T-helper 17 cell (primary cell): ENCODE results near the gene CFAP65. TPM values are rescaled to one million over a fixed set of nuclear protein-coding genes. Genes with fewer than 3 reads are reported as not detected.

Experiments
- ATAC-seq: fragments of 150-1000 bp; cut with Tn5 transposase; 2 replicates; pipeline ENCODE4 v1.10.0; 2021; ENCODE audit warnings: mild to moderate bottlenecking, moderate library complexity
- DNase-seq, 3 donors: peaks; one replicate each; pipeline versions ENCODE4 v3.0.0 to v3.0.0-alpha.2; 2020 to 2021
- H3K9me3 ChIP-seq: one replicate; pipeline ENCODE4 v1.7.0; 2013; ENCODE audit warnings: low read length, mild to moderate bottlenecking; ENCODE audit not compliant: control insufficient read depth, poor library complexity, severe bottlenecking
- H3K27ac Mint-ChIP-seq: one replicate; pipeline ENCODE4 v1.8.0; 2022; ENCODE audit warnings: mild to moderate bottlenecking, moderate library complexity, mixed read lengths
- H3K27me3 Mint-ChIP-seq: one replicate; pipeline ENCODE4 v1.8.0; 2022; ENCODE audit warnings: mixed read lengths
- H3K36me3 Mint-ChIP-seq: one replicate; pipeline ENCODE4 v1.8.0; 2022; ENCODE audit warnings: low read depth, mixed read lengths
- H3K4me1 Mint-ChIP-seq: one replicate; pipeline ENCODE4 v1.8.0; 2022; ENCODE audit warnings: mild to moderate bottlenecking, mixed read lengths
- H3K4me3 Mint-ChIP-seq: one replicate; pipeline ENCODE4 v1.8.0; 2022; ENCODE audit warnings: mild to moderate bottlenecking, moderate library complexity, mixed read lengths
- total RNA-seq, 4 donors: library from RNA in 2 of 4; stranded (reverse) in 2 of 4; gene quantifications; one replicate each; pipeline ENCODE4 v1.2.3 and lab custom pipeline; 2022 to 2026

Gene CFAP65
- total RNA-seq, 2 donors from 2014 or later = not detected

DNA sequence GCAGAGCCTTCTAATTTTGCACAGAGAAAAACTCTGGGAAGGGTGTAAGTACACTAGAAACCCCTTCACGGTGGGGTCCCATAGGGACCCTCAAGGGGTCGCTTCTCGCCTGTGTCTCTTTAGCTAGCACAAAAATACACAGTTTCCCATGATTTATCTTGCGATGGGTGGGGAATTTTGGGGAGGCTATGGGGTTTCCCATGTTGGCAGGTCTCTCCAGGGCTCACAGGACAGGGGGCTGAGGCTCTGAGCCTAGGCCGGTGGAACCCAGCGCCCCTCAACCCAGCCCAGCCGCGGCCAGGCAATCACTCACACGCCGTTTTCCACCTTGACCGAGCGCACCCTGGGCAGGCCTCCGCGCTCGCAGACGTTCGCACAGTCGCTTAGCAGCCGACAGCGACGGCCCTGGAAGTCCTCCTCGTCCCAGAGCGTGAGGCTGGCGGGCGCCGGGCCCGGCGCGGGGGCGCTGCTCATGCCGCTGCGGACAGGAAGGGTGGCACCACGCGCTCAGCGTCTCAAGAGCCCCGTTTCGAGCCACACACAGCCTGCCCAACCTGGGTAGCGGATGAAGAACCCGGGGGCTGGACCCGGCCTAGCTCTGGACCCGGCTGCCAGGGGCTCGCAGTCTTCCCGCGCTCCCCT is 48.5 kb downstream of the CFAP65 start:
- DNase-seq (no peak), ATAC-seq (peak; percentile 2)
- Mint-ChIP-seq H3K36me3 (peaks cover 7% of the 10 kb centered on the region), H3K27me3 (peaks cover 87% of the 10 kb centered on the region), H3K4me3 (peak overlapping the region; percentile 41), H3K27ac (no peak overlapping the region), H3K4me1 (peaks cover 12% of the 10 kb centered on the region)
- no peaks in the 10 kb centered on the region for H3K9me3 ChIP-seq

DNA sequence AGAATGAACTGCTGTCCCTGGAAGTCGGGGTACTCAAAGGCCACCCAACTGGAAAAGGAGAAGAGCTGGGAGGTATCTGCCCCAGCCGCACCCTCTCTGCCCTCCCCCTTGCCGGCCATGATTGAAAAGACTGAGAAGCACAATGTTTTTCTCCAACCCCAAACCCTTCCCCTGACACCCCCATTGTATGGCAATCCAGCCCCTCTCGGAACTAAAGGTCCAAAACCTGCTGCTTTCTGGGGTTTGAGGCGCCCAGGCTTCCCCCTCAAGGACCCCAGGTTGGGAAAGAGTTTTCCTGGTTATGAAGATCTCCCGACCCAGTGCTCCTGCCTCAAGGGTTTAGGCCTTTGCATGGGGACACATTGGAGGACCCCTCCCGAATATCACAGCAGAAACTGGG is 49.1 kb downstream of the CFAP65 start:
- H3K27ac Mint-ChIP-seq = no peak overlapping the region
- ATAC-seq (no peak), DNase-seq (no peak)
- no peak overlapping the region for H3K4me3 Mint-ChIP-seq
- H3K36me3 Mint-ChIP-seq = peaks cover 8% of the 10 kb centered on the region
- peaks cover 87% of the 10 kb centered on the region for H3K27me3 Mint-ChIP-seq
- no peaks in the 10 kb centered on the region for H3K9me3 ChIP-seq
- peaks cover 11% of the 10 kb centered on the region for H3K4me1 Mint-ChIP-seq

DNA sequence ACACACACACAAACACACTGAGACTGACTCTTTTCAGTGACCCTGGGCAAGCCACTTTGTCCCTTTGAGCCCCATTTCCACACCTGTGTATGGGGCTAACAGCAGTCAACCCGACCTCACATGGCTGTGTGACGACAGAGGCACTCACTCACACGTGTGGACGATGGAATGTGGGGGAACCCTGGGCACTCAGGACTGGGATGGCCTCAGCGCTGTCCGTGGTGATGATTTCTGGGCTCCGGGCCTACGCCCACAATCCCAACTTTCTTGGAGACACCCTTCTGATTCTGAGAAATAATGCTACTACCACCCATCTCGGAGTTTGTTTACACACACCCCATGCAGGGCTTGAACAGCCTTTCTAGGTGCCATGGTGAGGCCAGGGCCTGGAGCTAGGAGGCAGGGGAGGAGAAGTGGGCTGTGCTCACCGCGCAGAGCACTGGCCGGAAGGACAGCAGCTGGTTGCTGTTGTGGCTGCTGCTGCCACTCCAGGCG is 49.6 kb downstream of the CFAP65 start:
- no peaks in the 10 kb centered on the region for H3K9me3 ChIP-seq
- DNase-seq = no peak
- H3K36me3 Mint-ChIP-seq = peaks cover 5% of the 10 kb centered on the region
- no peak overlapping the region for H3K4me3 Mint-ChIP-seq
- no peak for ATAC-seq
- peaks cover 10% of the 10 kb centered on the region for H3K4me1 Mint-ChIP-seq
- H3K27me3 Mint-ChIP-seq = peaks cover 88% of the 10 kb centered on the region
- H3K27ac Mint-ChIP-seq = no peak overlapping the region

DNA sequence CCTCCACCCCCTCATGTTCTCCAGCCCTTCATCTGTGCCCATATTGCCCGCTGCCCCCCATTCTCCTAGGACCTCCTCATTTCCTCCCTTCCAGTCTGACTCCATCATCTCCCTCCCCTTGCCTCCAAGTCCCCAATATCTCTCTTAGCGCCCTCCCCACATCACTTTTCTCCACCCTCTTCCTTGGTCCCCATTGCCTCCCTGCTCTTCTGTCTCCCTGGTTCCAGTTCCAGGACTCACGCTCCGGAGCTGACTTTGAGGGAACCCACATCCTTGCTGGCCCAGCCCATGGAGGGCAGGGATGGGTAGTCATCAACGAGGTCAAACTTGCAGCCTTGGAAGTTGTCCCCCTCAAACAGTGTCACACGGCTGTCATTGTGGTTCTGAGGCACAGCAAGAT is 50.7 kb downstream of the CFAP65 start:
- Mint-ChIP-seq H3K27ac (no peak overlapping the region), H3K4me3 (no peak overlapping the region), H3K27me3 (peaks cover 91% of the 10 kb centered on the region), H3K4me1 (peaks cover 9% of the 10 kb centered on the region), H3K36me3 (peaks cover 5% of the 10 kb centered on the region)
- DNase-seq = no peak
- H3K9me3 ChIP-seq = no peaks in the 10 kb centered on the region
- no peak for ATAC-seq

DNA sequence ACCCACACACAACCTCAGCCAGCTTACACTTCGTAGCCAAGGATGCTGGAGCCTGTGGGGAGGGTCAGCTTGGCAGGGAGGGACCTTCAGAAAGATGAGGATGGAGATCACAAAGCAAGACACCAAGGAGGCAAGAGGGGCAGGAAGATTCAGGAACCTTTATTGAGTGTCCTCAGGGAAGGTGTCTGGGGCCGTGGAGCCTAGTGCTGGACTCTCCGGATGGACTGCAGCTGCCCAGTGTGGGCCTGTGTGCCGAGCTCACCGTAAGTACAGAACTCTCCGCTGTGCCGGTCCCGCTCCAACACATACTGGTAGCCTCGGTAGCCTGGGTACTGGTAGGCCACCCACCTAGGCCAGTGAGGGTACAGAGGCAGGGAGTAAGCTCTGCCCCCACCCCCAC is 51.3 kb downstream of the CFAP65 start:
- H3K4me3 Mint-ChIP-seq = no peak overlapping the region
- no peak for DNase-seq
- H3K27ac Mint-ChIP-seq = no peak overlapping the region
- H3K4me1 Mint-ChIP-seq = peaks cover 10% of the 10 kb centered on the region
- peaks cover 5% of the 10 kb centered on the region for H3K36me3 Mint-ChIP-seq
- H3K9me3 ChIP-seq = no peaks in the 10 kb centered on the region
- no peak for ATAC-seq
- H3K27me3 Mint-ChIP-seq = peaks cover 89% of the 10 kb centered on the region

DNA sequence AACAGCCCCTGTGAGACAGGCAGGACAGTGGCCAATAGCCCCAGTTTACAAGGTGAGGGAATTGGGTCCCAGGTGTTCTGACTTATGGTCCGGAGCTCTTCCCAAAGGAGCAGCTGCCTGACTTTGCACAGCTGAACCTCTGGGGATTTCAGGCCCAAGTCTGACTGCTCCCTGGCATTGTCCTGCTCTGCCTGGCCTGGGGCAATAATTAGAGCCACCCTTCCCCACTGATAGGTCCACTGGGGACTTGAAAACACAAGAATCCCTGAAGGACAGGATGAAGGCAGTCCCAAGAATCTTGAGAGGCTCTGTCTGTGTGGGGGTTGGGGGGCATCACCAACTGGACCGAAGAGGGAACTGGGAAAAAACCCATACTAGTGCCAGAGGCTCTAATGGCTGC is 52.7 kb downstream of the CFAP65 start:
- H3K27me3 Mint-ChIP-seq = peaks cover 82% of the 10 kb centered on the region
- no peak overlapping the region for H3K27ac Mint-ChIP-seq
- H3K4me1 Mint-ChIP-seq = peaks cover 10% of the 10 kb centered on the region
- H3K36me3 Mint-ChIP-seq = peaks cover 8% of the 10 kb centered on the region
- no peak overlapping the region for H3K4me3 Mint-ChIP-seq
- DNase-seq (no peak), ATAC-seq (no peak)
- H3K9me3 ChIP-seq = no peaks in the 10 kb centered on the region

DNA sequence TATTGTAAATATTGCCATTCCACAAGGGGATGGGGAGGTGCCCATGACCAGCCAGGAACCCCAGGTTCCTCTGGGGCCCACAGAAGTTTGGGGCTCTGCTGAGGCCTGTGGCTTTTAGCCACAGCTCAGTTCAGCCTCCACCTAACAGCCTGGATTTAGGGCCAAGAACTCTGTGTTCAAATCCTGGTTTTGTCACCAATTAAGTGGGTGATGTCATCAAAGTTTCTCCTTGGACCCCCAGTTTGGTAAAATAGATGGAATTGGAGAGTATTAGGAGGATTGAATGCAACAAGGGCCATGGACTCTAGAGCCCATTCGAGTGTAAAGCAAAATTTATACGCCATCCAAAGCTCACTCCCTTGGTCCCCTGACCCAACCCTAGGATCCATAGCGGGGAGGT is 53.2 kb downstream of the CFAP65 start:
- Mint-ChIP-seq H3K27ac (no peak overlapping the region), H3K4me3 (no peak overlapping the region), H3K4me1 (peaks cover 13% of the 10 kb centered on the region), H3K27me3 (peaks cover 86% of the 10 kb centered on the region), H3K36me3 (peaks cover 8% of the 10 kb centered on the region)
- DNase-seq = no peak
- H3K9me3 ChIP-seq = no peaks in the 10 kb centered on the region
- ATAC-seq = no peak

DNA sequence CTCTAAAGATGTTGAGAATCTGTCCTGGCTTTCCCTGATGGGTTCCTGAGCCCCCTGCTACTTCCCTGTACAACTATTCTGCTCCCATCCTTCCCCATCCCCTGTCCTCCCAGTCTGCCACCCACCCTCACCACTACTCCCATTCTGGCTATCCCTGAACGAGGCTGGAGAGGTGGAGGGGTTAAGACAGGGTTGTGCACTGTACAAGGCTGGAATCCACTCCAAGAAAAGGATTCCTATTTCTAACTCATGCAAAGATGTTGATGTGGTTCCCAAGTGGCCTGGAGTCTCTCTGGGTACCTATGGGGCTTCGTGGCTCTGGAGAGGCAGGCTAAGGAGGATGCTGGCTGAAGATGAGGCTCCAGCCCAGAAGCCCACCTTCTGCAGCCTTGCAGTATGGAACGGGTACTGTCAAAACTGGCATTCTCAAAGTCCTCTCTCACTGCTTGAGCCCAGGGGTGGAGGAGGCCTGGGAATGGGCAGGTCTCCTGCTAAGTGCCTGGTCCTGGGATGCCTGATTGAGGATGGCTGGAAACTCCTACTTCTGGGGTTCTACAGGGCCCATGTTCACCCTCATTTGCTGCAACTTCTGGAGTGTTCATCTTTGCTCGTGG is 55.1 kb downstream of the CFAP65 start:
- H3K9me3 ChIP-seq = no peaks in the 10 kb centered on the region
- H3K27me3 Mint-ChIP-seq = peaks cover 84% of the 10 kb centered on the region
- DNase-seq = no peak
- ATAC-seq = no peak
- H3K36me3 Mint-ChIP-seq = peaks cover 9% of the 10 kb centered on the region
- H3K4me3 Mint-ChIP-seq = peak overlapping the region; percentile 79
- peaks cover 23% of the 10 kb centered on the region for H3K4me1 Mint-ChIP-seq
- no peak overlapping the region for H3K27ac Mint-ChIP-seq

DNA sequence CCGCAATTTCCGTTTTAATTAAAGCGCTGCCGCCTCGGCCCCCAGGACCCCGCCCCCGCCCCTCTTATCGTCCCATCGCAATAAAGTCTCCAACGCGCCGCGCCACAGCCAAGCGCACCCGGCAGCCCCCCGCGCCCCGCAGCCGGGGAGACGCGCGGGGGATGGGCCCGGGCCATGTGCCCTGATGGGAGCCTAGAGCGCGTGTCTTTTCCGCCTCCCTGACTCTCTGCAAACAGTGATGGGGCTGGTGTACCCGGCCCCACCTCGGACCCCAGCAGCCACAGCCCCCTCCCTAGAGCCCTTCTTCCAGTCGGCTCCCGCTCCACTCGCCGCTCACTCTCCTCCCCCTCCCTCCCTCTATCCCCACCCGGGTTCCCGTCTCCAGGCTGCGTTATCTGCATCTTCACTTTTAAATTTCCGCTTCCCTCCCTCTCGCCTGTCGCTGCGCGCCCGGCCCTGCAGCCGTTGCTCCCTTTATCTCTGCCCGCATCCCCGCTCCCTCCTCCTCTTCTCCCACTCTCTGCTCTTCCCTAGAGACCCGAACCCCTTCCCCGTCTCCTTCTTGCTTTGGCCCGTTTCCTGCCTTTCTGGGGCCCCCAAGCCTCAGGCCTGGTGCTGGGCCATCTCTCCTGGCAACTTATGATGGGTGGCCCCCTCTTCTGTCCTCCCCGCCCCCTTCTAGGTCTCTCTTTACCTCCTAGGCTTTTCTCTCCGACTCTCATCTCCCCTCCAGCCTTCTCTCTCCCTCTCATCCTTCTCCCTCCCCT is 55.8 kb downstream of the CFAP65 start:
- Mint-ChIP-seq H3K4me1 (peaks cover 27% of the 10 kb centered on the region), H3K36me3 (peaks cover 13% of the 10 kb centered on the region), H3K27me3 (peaks cover 83% of the 10 kb centered on the region), H3K4me3 (peak overlapping the region; percentile 79), H3K27ac (no peak overlapping the region)
- no peak for DNase-seq
- no peak for ATAC-seq
- H3K9me3 ChIP-seq = no peaks in the 10 kb centered on the region

DNA sequence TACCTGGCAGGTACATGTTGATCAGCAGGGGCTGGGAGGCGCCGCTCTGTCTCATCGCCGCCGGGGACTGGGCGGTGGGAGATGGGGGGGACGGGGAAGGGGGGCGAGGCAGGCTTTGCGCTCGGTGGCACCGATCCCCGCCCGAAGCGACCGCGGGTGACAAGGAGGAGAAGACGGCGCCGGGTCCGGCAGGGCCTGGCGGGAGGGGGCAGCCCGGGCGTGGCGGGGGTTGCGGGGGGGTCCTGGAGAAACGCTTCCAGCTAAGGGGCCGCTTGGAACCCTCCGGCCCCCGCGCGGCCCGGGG is 56.3 kb downstream of the CFAP65 start, which contains the start of gene FEV:
FEV (minus strand) TSS at position 164 of the 304 bp plus-strand sequence; CDS start at position 55, 109 bp downstream.
- ATAC-seq (no peak), DNase-seq (no peak)
- Mint-ChIP-seq H3K27ac (no peak within 1 kb of the TSS), H3K36me3 (peaks cover 15% of the 10 kb centered on the region), H3K27me3 (peaks cover 78% of the 10 kb centered on the region), H3K4me3 (peak within 1 kb of the TSS; percentile 79), H3K4me1 (peaks cover 30% of the 10 kb centered on the region)
- H3K9me3 ChIP-seq = no peaks in the 10 kb centered on the region

DNA sequence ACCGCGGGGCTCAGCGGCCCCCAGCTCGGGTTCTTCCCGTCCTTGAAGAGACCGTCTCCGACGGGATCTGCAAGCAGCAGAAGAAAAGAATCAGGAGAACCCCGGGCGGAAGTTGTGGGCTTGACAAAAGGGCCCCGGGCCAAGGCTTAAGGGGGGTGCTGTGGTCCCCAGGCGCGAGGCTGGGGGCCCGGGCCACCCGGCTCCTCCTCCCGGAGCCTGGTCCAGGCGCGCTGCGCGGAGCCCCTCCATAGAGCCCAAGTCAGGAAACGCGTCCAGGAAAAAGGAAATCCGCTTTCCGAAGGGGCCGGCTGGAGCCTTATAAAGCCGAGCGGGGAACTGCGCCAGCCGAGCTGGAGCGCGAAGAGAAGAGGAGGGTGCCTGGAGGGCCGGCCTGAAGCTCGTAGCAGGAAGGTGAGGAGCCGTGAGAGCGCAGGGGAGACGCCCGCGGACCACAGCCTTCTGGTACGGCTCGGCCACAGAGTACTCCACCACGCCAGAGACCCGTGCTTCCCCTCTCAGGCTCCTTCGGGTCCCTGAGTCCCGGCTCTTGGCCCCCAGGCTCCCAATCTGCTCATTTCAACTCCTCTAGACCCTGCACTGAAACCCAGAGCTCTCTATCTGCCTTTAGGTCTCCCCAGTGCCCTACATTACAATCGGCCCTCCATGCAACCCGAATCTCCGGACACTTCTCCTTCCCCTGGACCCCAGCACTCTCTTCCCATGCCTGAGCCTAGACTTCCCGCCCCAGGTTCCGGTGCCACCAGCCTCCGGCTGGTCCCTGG is 56.9 kb downstream of the CFAP65 start:
- no peaks in the 10 kb centered on the region for H3K9me3 ChIP-seq
- H3K27ac Mint-ChIP-seq = no peak overlapping the region
- peaks cover 15% of the 10 kb centered on the region for H3K36me3 Mint-ChIP-seq
- peaks cover 72% of the 10 kb centered on the region for H3K27me3 Mint-ChIP-seq
- peak overlapping the region; percentile 79 for H3K4me3 Mint-ChIP-seq
- ATAC-seq = no peak
- DNase-seq = no peak
- peaks cover 31% of the 10 kb centered on the region for H3K4me1 Mint-ChIP-seq

DNA sequence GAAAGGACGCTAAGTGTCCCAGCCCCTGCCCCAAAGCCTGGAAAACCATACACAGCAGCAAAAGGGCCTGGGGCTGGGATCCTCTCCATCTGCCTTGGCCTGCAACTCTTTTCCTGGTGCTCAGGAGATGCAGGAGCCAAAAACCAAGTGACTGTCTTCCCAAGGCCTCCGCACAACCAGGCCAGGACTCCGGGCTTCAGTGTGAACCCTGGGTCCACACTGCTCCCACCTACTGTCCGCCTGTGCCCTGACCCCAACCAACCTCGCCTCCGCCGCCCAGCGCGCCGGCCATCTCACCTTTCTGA is 57.4 kb downstream of the CFAP65 start:
- Mint-ChIP-seq H3K36me3 (peaks cover 14% of the 10 kb centered on the region), H3K27ac (no peak overlapping the region), H3K4me3 (no peak overlapping the region), H3K27me3 (peaks cover 67% of the 10 kb centered on the region), H3K4me1 (peaks cover 31% of the 10 kb centered on the region)
- no peak for ATAC-seq
- DNase-seq = no peak
- H3K9me3 ChIP-seq = no peaks in the 10 kb centered on the region

DNA sequence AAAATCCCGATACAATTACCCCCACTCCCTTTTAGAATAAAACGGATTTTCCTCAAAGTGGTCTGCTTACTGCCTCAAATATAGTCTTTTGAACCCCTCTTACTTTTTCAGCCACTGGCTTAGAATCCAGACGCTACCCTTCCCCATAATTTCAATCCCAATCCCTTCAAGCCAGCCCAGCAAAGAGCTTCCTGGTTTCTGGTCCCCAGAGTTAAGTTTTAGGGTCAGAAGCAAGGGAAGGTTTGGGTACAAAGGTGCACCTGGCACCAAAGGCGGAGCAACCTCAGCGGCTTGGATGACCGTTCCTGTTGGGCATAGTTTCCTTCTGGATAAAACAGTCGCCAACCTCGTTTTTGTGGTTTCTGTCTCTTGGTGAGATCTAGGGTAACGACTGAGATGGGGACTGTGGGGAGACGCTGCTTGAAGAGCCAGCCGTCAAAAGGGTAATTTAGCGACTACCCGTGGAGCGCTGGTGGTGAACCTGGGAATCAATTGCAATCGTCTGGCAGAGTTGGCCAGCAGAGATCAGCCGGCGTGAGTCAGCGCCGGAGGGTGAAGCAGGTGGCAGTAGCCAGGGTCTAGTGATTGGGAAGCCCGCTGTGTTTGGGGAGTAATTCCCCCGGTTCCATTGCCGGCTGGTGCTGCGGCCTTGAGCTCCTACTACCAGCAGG is 57.9 kb downstream of the CFAP65 start:
- no peak for ATAC-seq
- H3K27ac Mint-ChIP-seq = no peak overlapping the region
- no peak for DNase-seq
- H3K4me3 Mint-ChIP-seq = peak overlapping the region; percentile 2
- H3K36me3 Mint-ChIP-seq = peaks cover 12% of the 10 kb centered on the region
- H3K27me3 Mint-ChIP-seq = peaks cover 66% of the 10 kb centered on the region
- H3K4me1 Mint-ChIP-seq = peaks cover 31% of the 10 kb centered on the region
- no peaks in the 10 kb centered on the region for H3K9me3 ChIP-seq
